ENCODE results near the gene KIF1C.
A peak's percentile ranks its signal among the peaks of the same experiment; 100 is the strongest.

The KIF1C gene

DNA sequence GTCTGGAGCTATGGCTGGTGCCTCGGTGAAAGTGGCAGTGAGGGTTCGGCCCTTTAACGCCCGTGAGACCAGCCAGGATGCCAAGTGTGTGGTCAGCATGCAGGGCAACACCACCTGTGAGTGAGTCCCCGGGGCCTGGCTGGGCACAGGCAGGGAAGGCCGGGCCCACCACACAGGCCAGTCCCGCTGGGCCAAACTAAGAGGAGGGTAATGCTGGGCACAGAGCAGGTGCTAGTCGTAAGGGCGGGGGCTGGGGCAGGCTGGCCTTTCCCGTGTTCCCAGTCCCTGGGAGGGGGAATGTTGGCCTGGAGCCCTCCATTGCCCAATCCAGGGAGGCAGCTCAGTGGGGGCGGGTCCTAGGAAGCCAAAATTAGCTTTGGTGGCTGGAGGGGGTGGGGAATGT is 2.5 kb downstream of the KIF1C start:
- Mint-ChIP-seq H3K36me3 (ENCODE audit: low read depth) (peaks cover 40% of the 10 kb centered on the region), H3K4me3 (peak overlapping the region; percentile 80 to 83 (median 82)), H3K27me3 (ENCODE audit: low read depth) (no peaks in the 10 kb centered on the region), H3K9me3 (no peaks in the 10 kb centered on the region), H3K4me1 (peaks cover 22% of the 10 kb centered on the region), H3K27ac (no peak overlapping the region)
- TF ChIP-seq, protein P1, sequence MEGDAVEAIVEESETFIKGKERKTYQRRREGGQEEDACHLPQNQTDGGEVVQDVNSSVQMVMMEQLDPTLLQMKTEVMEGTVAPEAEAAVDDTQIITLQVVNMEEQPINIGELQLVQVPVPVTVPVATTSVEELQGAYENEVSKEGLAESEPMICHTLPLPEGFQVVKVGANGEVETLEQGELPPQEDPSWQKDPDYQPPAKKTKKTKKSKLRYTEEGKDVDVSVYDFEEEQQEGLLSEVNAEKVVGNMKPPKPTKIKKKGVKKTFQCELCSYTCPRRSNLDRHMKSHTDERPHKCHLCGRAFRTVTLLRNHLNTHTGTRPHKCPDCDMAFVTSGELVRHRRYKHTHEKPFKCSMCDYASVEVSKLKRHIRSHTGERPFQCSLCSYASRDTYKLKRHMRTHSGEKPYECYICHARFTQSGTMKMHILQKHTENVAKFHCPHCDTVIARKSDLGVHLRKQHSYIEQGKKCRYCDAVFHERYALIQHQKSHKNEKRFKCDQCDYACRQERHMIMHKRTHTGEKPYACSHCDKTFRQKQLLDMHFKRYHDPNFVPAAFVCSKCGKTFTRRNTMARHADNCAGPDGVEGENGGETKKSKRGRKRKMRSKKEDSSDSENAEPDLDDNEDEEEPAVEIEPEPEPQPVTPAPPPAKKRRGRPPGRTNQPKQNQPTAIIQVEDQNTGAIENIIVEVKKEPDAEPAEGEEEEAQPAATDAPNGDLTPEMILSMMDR (IDR thresholded peaks at IDR 0.05; ENCODE audit: unreplicated experiment in 3 of 3): no peak

DNA sequence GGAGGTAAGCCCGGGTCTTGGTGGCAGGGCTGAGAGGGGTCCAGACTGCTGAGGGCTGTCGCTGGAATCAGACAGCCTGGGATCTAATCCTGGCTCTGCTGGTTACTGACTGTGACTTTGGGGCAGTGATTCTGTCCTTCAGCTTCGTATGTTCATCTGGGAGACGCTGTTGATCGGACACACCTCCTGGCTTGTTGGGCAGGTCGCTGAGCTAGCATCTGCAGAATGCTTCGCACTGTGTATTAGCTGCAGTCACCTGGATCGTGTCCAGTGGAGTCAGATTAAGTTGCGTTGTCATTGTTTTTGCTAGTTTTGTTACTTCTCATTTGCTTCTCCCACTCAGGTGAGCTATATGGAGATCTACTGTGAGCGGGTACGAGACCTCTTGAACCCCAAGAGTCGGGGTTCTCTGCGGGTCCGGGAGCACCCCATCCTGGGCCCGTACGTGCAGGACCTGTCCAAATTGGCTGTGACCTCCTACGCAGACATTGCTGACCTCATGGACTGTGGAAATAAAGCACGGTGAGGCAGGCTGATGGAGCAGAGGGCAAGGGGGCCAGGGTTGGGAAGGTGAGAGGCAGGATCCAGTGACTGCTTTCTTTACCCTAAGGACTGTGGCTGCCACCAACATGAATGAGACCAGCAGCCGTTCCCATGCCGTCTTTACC is 4.5 kb downstream of the KIF1C start:
- TF ChIP-seq, protein P1 (IDR thresholded peaks at IDR 0.05; ENCODE audit: unreplicated experiment in 3 of 3): no peak
- H3K4me3 Mint-ChIP-seq: peak overlapping the region in 2 of 3 experiments; percentile 46 to 60
- no peaks in the 10 kb centered on the region for H3K9me3 Mint-ChIP-seq
- H3K27ac Mint-ChIP-seq: no peak overlapping the region
- H3K27me3 Mint-ChIP-seq (ENCODE audit: low read depth): no peaks in the 10 kb centered on the region
- H3K4me1 Mint-ChIP-seq: peaks cover 18% of the 10 kb centered on the region
- H3K36me3 Mint-ChIP-seq (ENCODE audit: low read depth): peaks cover 53% of the 10 kb centered on the region

DNA sequence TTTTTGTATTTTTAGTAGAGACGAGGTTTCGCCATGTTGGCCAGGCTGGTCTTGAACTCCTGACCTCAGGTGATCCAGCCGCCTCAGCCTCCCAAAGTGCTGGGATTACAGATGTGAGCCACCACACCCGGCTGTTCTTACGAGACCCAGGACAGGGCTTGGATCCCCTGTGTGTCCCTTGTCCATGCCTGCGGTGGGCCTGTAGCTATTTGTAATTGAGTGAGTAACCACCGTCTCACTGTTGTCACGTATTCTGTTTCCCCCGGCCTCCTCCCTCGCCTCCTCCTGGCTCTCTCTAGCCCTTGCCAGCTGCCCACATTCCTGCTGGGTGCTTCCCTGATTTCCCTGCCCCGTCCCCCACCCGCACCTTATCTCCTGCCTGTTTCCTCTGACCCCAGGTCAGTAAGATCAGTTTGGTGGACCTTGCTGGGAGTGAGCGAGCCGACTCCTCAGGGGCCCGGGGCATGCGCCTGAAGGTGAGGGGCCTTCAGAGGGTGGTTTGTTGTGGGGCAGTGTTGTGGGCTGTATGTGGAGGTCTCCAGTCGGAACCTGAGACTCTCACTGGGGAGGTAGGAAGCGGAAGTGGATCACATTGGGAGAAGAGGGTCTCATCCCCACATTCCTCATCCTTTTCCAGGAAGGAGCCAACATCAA is 5.6 kb downstream of the KIF1C start:
- peaks cover 62% of the 10 kb centered on the region for H3K36me3 Mint-ChIP-seq (ENCODE audit: low read depth)
- H3K4me1 Mint-ChIP-seq: peaks cover 18% of the 10 kb centered on the region
- no peaks in the 10 kb centered on the region for H3K27me3 Mint-ChIP-seq (ENCODE audit: low read depth)
- TF ChIP-seq, protein P1 (IDR thresholded peaks at IDR 0.05; ENCODE audit: unreplicated experiment in 3 of 3): no peak
- no peaks in the 10 kb centered on the region for H3K9me3 Mint-ChIP-seq
- H3K4me3 Mint-ChIP-seq: peak overlapping the region in 1 of 3 experiments; percentile 43
- H3K27ac Mint-ChIP-seq: no peak overlapping the region

DNA sequence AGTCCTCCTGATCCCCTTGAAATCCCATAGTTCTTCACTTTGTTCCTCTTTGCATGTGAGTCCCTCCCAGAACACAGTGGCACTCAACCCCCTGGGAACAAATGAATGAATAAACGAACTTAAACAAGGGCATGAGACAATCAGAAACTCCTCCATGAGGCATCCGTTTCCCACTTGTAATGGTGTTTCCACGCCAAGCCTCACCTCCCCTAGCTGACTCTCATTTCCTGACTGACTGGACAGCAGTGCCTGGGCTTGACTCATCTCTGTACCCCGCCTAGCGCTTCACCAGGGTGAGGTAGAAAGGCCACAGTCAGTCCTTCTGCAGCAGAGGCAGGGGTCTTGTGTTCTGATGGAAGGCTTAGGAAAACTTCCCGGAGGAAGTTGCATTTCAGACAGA is 14.2 kb downstream of the KIF1C start:
- no peak overlapping the region for H3K27ac Mint-ChIP-seq
- H3K4me1 Mint-ChIP-seq: no peaks in the 10 kb centered on the region
- no peak overlapping the region for H3K4me3 Mint-ChIP-seq
- H3K27me3 Mint-ChIP-seq (ENCODE audit: low read depth): no peaks in the 10 kb centered on the region
- peaks cover 54% of the 10 kb centered on the region for H3K36me3 Mint-ChIP-seq (ENCODE audit: low read depth)
- no peaks in the 10 kb centered on the region for H3K9me3 Mint-ChIP-seq
- TF ChIP-seq, protein P1 (IDR thresholded peaks at IDR 0.05; ENCODE audit: unreplicated experiment in 3 of 3): no peak

DNA sequence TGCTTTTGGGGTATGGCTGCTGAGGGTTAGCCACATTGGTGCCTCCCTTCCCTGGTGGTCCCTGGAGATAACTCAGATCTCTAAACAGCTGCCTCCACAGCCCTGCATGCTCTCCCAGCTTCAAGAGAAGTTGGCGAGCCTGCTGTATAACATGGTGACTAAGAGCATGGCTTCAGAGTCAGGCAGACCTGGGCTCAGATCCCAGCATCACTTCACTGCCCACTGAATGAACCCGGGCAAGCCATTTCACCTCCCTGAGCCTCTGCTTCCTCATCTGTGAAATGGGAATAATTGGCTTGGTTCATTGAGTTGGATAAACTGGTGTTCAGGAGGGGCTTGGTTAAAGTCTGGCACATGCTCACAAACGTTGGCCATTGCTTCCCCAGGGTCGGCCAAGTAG is 16.6 kb downstream of the KIF1C start:
- Mint-ChIP-seq H3K27me3 (ENCODE audit: low read depth) (no peaks in the 10 kb centered on the region), H3K4me3 (no peak overlapping the region), H3K36me3 (ENCODE audit: low read depth) (peaks cover 42% of the 10 kb centered on the region), H3K27ac (no peak overlapping the region), H3K4me1 (no peaks in the 10 kb centered on the region), H3K9me3 (no peaks in the 10 kb centered on the region)
- TF ChIP-seq, protein P1 (IDR thresholded peaks at IDR 0.05; ENCODE audit: unreplicated experiment in 3 of 3): no peak

Measured in nephron (organoid).